Activated naive CD8-positive, alpha-beta T cell treated with anti-CD3 and anti-CD28 coated beads for 36 hours (primary cell): ENCODE results near the gene ANXA9. TPM values are rescaled to one million over a fixed set of nuclear protein-coding genes. Genes with fewer than 3 reads are reported as not detected.

ENCODE experiments used
- DNase-seq: peaks from one replicate; pipeline ENCODE4 v3.0.0; 2021
- H3K27ac Mint-ChIP-seq: one replicate; pipeline ENCODE4 v1.8.0; 2022; ENCODE audit warnings: mild to moderate bottlenecking, moderate library complexity, mixed read lengths
- H3K27me3 Mint-ChIP-seq: one replicate; pipeline ENCODE4 v1.8.0; 2022; ENCODE audit warnings: mild to moderate bottlenecking, mixed read lengths
- H3K36me3 Mint-ChIP-seq: one replicate; pipeline ENCODE4 v1.8.0; 2021; ENCODE audit warnings: mild to moderate bottlenecking, mixed read lengths
- H3K4me1 Mint-ChIP-seq: one replicate; pipeline ENCODE4 v1.8.0; 2021; ENCODE audit warnings: mixed read lengths
- H3K4me3 Mint-ChIP-seq: one replicate; pipeline ENCODE4 v1.8.0; 2022; ENCODE audit warnings: mild to moderate bottlenecking, moderate library complexity, mixed read lengths
- H3K9me3 Mint-ChIP-seq: one replicate; pipeline ENCODE4 v1.8.0; 2022; ENCODE audit warnings: mixed read lengths
- total RNA-seq, 2 experiments: library from RNA; stranded (reverse); gene quantifications; one replicate each; pipeline ENCODE4 v1.2.3, GENCODE V29; 2021

Gene ANXA9
- total RNA-seq, 2 experiments from 2014 or later, result not detected

DNA sequence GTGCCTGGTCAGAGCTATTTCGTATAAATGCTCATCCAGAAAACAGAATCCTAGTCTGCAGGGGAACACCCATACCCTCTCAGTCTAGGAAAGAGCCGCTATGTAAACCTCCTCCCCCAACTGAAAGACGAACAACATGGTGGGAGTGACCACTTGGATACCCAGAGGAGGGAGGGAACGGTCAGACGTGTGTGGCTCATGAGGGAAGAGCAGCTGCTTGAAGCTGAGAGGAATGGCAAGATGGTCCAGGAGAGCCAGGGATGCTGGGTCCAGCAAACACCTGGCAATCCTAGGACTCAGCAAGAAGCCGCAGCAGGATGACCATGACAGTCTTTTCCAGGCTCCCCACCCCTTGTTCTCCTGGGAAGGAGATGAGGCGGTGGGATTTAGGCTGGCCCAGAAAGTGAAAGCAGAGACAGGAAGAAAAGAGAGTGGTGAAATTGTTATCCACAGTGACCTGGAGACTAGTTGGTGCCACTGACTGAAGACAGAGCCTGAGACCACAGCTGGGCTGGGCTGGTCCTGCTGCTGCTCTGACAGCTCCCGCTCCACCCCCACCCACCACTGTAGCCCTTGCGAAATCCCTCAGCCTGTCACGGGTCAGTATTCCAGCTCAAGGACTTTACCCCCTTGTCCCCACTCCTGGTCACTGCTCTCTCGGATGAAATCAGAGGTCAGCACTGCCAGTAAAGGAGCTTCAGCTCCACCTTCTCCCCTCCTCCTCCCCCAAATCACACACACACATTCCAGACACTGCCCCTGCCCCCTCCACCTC, 11.1 kb upstream of the ANXA9 start:
- peak overlapping the region; percentile 89 for H3K27ac Mint-ChIP-seq
- H3K4me3 Mint-ChIP-seq, result peak overlapping the region; percentile 20
- H3K36me3 Mint-ChIP-seq, result peaks cover 40% of the 10 kb centered on the region
- DNase-seq, result no peak
- H3K27me3 Mint-ChIP-seq, result no peaks in the 10 kb centered on the region
- H3K9me3 Mint-ChIP-seq, result no peaks in the 10 kb centered on the region
- H3K4me1 Mint-ChIP-seq, result peaks cover 43% of the 10 kb centered on the region

DNA sequence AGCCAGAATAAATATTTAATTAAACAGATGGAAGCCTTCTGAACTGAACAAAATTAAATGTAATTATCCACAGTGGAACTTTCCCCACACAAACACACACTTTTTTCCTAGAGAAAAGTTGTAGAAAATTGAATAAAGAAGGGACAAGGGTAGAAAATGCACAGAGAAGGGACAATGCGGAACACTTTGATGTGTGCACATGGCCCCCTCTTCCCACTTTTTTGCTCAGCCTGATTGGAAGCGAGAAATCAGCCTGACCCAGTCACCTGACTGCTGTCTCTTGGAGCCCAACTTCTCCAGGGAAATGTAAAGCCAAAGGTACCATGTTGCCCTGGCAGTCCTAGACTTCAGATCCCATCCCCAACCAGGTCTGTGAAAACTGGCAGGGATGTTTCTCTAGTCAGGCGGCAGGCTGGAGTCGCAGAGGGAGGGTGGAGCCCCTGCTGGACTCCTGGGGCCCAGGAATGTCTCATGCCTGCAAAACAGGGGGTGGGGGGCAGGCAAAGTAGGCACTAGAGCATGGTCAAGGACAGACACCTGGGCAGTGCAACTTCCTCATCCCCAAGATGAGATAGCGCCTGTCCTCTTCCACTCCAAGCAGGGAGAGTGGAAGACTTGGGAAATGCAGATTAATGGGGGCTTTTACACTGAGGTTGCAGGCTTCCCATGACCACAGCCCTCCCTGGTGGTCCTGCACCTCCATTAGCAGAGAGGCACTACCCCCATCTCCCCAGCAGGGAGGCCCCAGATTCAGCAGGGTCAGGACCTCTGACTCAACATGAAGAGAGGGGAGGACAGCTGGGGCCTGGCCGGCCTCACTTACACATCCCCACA, 10.3 kb upstream of the ANXA9 start:
- H3K9me3 Mint-ChIP-seq, result no peaks in the 10 kb centered on the region
- peaks cover 49% of the 10 kb centered on the region for H3K4me1 Mint-ChIP-seq
- H3K4me3 Mint-ChIP-seq, result peak overlapping the region; percentile 92
- H3K27me3 Mint-ChIP-seq, result no peaks in the 10 kb centered on the region
- DNase-seq, result peak; percentile 34
- peak overlapping the region; percentile 89 for H3K27ac Mint-ChIP-seq
- peaks cover 35% of the 10 kb centered on the region for H3K36me3 Mint-ChIP-seq

DNA sequence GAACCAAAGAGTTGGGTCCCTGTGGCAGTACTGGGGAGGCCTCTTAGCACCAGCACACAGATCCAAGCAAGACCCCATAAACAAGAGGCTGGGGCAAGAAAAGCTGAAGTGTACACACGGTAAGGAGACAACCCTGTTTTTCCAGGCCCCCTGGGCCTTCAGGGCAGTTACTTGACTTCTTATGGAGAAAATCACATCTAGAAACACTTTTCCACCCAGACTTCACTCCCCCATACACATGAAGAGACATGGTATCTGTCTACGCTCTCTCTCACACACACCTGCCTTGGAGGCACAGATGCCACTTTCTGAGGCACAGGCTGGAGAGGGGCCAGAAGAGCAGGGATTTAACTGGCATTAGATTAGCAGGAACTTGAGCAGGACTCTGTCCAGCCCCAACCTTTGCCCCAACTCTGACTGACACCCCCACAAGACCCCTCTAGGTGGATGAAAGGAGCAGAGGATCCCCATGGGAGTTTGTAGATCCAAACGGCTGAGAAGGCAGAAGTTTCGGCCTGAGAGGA, 9.6 kb upstream of the ANXA9 start:
- DNase-seq, result no peak
- H3K4me3 Mint-ChIP-seq, result peak overlapping the region; percentile 92
- peaks cover 56% of the 10 kb centered on the region for H3K4me1 Mint-ChIP-seq
- peaks cover 34% of the 10 kb centered on the region for H3K36me3 Mint-ChIP-seq
- H3K9me3 Mint-ChIP-seq, result no peaks in the 10 kb centered on the region
- H3K27ac Mint-ChIP-seq, result peak overlapping the region; percentile 89
- no peaks in the 10 kb centered on the region for H3K27me3 Mint-ChIP-seq

DNA sequence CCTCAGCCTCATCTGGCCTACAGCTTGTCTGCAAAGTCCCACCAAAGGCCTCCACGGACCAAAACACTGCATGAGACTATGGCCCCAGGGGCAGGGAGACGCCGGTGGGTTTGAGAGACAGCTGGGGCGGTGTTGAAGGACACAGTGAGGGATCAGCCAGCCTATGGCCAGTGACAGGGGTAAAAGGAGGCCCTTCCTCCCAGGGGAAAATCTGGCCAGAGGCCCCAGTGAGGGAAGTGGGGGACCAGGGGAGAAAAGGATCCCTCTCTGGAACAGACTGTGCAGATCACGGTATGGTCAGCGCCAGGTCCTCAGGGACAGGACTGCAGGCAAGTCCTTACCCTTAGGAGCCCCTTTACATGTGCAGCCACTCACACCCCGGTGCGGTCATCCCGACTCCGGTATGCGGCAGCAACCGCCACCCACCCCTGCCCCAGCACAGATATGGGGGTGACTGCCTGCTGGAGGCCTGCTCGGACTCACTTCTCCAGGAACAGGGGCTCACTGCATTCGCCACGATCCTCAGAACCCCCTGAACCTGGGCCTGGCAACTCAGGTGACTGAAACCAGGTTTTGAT, 8.7 kb upstream of the ANXA9 start:
- H3K36me3 Mint-ChIP-seq, result peaks cover 27% of the 10 kb centered on the region
- DNase-seq, result peak; percentile 37
- H3K27ac Mint-ChIP-seq, result peak overlapping the region; percentile 89
- no peaks in the 10 kb centered on the region for H3K9me3 Mint-ChIP-seq
- H3K27me3 Mint-ChIP-seq, result no peaks in the 10 kb centered on the region
- H3K4me1 Mint-ChIP-seq, result peaks cover 58% of the 10 kb centered on the region
- peak overlapping the region; percentile 92 for H3K4me3 Mint-ChIP-seq

DNA sequence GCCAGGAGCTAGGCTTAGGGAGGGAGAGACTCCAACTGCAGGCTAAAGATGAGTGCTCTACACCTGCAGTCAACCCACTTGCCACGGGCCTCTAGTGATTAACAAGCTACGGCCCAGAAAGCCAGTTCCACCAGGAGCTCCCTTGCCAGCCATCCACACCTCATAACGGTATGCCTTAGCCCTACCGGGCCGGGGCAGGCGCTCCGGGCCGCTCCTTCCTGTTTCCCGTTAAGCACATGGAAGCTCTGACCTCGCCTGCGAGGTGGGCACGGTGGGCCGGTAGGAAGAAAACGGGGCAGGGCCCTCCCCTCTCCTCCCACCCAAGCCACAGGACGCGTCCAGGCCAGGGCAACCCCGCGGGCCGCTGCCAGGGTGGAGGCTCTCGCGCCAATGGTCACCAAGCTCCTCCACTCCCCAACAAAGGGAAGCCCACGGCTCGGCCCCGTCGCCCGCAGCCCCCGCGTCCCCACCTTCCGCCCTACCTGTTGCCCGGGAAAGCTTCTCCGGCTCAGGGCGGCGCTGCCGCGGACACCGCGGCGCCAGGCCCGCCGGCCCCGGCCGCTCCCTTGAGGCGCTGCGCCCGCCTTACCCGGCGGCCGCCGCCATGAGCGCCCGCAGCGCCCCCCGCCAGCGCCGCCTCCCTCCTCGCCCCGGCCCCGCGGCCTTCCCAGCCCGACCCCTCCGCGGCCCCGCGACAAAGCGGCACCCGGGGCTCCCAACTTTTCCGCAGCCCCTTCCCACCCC, 8.1 kb upstream of the ANXA9 start:
- H3K36me3 Mint-ChIP-seq, result peaks cover 23% of the 10 kb centered on the region
- H3K27ac Mint-ChIP-seq, result peak overlapping the region; percentile 89
- no peaks in the 10 kb centered on the region for H3K9me3 Mint-ChIP-seq
- peak overlapping the region; percentile 92 for H3K4me3 Mint-ChIP-seq
- H3K4me1 Mint-ChIP-seq, result peaks cover 59% of the 10 kb centered on the region
- DNase-seq, result peak; percentile 54
- H3K27me3 Mint-ChIP-seq, result no peaks in the 10 kb centered on the region

DNA sequence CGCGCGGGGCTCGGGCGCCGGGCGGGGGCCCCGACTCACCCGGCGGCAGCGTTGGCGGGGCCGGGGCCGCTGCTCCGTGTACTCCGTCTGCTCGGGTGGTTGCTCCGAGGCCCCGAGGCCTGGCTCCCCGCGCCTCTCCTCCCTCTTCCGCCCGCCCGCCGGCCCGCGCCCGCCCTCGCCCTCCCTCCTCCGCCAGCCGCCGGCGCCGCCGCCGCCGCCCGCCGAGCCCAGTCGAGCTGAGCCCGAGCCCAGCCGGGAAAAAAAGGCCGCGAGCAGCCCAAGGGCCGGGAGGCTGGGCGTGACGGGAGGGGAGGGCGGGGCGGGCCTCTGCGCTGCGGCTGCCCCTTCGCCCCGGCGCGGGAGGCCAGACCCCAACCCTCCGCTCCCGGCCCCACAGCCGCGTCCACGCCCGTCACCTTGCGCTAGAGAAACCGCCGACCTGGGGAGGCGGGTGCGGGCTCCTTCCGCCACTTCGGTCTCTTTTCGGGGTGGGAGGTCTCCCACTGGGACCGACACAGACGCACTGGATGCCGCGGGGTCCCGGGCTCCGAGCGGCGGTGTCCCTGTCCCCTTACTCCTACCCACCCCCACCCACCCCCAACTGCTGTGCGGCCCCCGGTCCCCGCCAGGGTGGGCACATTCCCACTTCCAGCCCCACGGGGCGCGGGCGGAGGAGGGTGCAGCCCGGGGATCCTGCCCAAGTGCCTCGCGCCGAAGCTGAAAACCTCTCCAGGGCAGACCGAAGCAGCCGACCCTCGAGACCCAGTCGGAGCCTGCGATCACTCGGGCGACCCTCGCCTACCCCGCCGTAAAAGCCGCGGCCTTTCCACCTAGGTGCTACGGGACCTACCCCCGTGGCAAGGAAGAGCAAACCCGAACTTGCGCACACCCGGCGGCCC, 7.3 kb upstream of the ANXA9 start, which contains the start of gene CERS2:
CERS2 (minus strand) TSS at position 256 of the 899 bp plus-strand sequence. CDS start 5,745 bp downstream, outside the sequence.
- peak; percentile 80 for DNase-seq
- peak within 1 kb of the TSS; percentile 89 for H3K27ac Mint-ChIP-seq
- peaks cover 23% of the 10 kb centered on the region for H3K36me3 Mint-ChIP-seq
- H3K9me3 Mint-ChIP-seq, result no peaks in the 10 kb centered on the region
- H3K4me1 Mint-ChIP-seq, result peaks cover 62% of the 10 kb centered on the region
- H3K27me3 Mint-ChIP-seq, result no peaks in the 10 kb centered on the region
- peak within 1 kb of the TSS; percentile 92 for H3K4me3 Mint-ChIP-seq

DNA sequence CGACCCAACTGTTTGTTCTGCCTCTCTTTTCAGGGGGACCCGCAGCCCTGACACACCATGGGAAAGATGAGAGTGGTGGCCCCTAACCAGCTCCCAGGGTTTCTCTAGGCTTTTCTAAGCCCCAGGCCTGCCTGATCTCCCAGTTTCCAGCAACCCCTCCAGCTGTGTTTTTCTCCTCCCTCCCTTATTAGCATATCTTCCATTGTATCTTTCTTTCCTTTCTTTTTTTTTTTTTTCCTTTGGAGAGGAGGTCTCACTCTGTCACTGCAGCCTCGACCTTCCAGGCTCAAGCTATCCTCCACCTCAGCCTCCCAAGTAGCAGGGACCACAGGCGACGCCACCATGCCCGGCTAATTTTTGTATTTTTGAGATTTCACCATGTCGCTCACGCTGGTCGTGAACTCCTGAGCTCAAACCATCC, 5.7 kb upstream of the ANXA9 start:
- no peaks in the 10 kb centered on the region for H3K27me3 Mint-ChIP-seq
- peak overlapping the region; percentile 78 for H3K27ac Mint-ChIP-seq
- DNase-seq, result no peak
- H3K4me1 Mint-ChIP-seq, result peaks cover 49% of the 10 kb centered on the region
- peaks cover 18% of the 10 kb centered on the region for H3K36me3 Mint-ChIP-seq
- H3K4me3 Mint-ChIP-seq, result peak overlapping the region; percentile 80
- H3K9me3 Mint-ChIP-seq, result no peaks in the 10 kb centered on the region

DNA sequence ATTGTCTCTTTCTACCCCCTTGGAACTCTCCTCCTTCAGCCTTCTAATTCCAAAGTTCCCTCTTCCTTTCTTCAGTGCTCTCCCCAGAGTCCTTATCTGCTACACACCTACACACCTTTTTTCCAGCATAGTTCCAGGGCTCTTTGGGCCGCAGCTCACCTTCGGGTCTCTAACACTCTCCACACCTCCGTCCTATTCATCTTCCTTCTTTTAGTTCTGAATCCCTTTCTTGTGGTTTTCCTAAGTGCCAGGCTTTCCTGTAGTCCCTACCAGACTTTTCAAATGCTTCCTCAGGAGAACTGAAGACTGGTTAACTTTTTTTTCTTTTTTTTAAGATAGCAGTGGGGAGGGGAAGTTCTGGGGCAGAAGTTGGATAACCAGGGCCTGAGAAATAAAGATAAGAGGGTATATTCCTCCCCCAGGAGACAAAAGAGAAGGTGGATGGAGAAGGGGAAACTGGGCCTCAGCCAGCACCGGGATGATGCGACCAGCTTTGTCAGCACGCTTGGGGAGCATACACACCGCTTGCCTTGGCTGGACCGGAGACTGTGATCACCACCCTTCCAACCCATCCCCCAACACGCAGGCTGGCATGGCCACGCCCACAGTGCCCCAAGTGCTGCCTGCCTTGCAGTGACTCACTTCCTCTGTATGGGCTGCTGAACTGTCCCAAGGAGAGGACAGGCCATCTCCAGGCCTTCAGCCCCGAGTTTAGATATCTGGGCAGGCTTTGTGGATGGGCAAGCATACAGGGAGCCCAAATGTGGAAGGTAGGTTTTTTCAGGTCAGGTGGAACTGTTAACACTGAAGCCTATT, 5.0 kb upstream of the ANXA9 start:
- Mint-ChIP-seq H3K9me3 (no peaks in the 10 kb centered on the region), H3K4me1 (peaks cover 42% of the 10 kb centered on the region), H3K27me3 (no peaks in the 10 kb centered on the region), H3K4me3 (peak overlapping the region; percentile 80), H3K27ac (peak overlapping the region; percentile 78), H3K36me3 (peaks cover 15% of the 10 kb centered on the region)
- DNase-seq, result peak; percentile 70

DNA sequence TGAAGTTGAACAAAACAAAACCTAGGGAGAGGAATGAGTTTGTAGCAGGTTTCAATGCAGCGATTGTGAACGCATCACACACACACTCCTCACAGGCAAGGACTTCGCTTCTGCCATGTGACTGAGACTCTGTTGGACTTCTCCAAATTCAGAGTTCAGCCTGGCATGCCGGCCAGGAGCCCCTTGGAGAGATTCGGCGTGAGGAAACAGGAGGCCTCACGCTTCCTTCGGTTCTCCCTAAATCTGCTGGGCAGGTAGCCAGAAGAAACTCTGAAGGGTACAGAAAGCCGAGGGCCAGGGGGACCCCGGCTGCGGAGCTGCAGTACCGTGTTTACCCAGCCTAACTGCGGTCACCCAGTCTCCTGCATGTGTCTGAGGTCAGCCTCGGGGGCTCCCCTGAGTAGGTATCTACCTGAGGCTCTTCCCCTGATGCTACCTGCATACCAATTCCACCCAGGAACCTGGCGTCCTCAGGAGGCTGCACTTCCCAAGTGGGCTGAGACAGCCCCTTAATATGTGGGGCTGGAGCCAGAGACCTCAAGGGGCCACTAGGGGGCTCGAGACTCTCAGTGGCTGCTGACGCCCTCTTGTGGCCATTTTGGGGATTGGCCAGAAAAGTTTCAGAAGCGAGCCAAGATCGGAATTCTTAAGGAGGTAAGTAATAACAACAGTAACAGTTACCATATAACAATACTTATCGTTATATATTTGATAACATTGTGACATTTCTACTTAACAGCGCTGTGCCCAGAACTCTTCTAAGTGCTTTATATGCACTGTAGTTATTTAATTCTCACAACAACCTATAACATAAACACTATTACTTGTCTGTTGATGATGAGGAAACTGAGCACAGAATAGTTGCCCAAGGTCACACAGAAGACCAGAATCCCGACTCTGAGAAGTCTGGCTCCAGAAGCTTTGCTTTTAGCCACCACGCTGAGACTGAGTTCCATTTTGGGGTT, 2.7 kb upstream of the ANXA9 start:
- Mint-ChIP-seq H3K36me3 (no peaks in the 10 kb centered on the region), H3K27ac (peak overlapping the region; percentile 68), H3K4me3 (peak overlapping the region; percentile 50)

DNA sequence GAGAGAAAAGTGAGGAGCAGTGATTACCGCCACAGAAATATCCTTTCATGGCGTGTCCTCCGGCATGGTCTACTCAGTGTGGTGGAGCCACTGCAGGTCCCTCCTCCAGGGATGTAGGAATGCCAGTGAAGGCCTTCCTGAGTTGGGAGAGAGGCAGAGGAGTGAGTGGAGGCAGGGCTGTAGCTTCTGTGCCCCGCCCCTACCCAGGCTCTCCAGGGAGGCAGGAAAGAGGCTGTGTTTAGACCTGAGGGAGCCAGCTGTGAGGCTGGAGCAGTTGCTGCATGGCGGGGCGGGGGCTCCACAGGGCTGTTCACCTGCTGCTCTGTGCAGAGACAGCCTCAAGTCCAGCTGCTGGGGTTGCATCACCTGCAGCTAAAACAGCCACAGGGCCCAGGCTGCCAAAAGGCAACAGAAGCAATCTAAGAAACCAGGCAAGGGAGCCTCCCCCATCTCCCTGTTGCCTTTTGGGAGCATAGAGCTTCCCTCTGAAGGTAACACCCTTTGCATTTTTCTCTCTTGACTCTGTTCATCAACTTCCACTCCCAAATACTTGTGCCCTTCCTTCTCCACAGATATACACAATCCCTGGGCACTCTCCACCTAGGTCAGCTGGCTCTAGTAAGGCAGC, 801 bp upstream of the ANXA9 start:
- no peaks in the 10 kb centered on the region for H3K27me3 Mint-ChIP-seq
- H3K4me3 Mint-ChIP-seq, result no peak overlapping the region
- peaks cover 21% of the 10 kb centered on the region for H3K4me1 Mint-ChIP-seq
- H3K27ac Mint-ChIP-seq, result no peak overlapping the region
- DNase-seq, result no peak
- no peaks in the 10 kb centered on the region for H3K36me3 Mint-ChIP-seq
- H3K9me3 Mint-ChIP-seq, result no peaks in the 10 kb centered on the region

More for the DNA sequence above, 2.7 kb upstream of the ANXA9 start:
- no peaks in the 10 kb centered on the region for H3K9me3 Mint-ChIP-seq
- H3K4me1 Mint-ChIP-seq, result peaks cover 30% of the 10 kb centered on the region
- DNase-seq, result peak; percentile 84
- H3K27me3 Mint-ChIP-seq, result no peaks in the 10 kb centered on the region

DNA sequence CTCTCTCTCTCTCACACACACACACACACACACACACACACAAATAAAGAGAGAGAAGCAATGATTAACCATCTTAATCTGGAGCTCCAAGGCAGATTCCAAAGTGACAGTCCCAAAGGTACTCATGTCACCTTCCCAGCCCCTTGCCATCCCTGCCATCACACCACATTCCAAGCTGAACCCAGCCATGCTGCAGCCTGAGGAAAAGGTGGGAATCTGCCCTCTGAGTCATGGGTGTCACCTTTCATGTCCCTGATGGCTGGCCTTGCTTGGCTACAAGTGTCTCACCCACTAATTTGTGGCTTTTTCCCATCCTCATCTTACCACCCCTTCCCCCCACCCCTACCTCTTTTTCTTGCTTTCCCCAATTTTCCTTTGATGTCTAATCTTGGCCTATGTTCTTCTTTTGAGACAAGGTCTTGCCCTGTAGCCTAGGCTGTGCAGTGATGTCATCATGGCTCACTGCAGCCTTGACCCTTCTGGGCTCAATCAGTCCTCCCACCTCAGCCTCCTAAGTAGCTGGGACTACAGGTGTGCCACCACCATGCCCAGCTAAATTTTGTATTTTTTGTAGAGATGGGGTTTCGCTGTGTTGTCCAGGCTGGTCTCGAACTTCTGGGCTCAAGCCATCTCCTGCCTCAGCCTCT, 3.2 kb downstream of the ANXA9 start:
- no peaks in the 10 kb centered on the region for H3K9me3 Mint-ChIP-seq
- peaks cover 3% of the 10 kb centered on the region for H3K4me1 Mint-ChIP-seq
- DNase-seq, result no peak
- H3K27ac Mint-ChIP-seq, result no peak overlapping the region
- H3K27me3 Mint-ChIP-seq, result no peaks in the 10 kb centered on the region
- no peaks in the 10 kb centered on the region for H3K36me3 Mint-ChIP-seq
- H3K4me3 Mint-ChIP-seq, result no peak overlapping the region
